Activated CD8-positive, alpha-beta T cell treated with anti-CD3 and anti-CD28 coated beads for 36 hours (primary cell): ENCODE measurements around the gene C19orf25. TPM values are rescaled to one million over a fixed set of nuclear protein-coding genes. Genes with fewer than 3 reads are reported as not detected.

Experiments used
- ATAC-seq: fragments of 200-7000 bp; cut with Tn5 transposase; one replicate; pipeline ENCODE4 v1.10.0; 2021; ENCODE audit warnings: mild to moderate bottlenecking, moderate library complexity
- CTCF ChIA-PET: fragments of 350-600 bp; sonication (Branson Sonifier 250); formaldehyde crosslinking; loops from one replicate; lab custom pipeline; 2021; ENCODE audit warnings: antibody characterized with exemption; lab: Charles Lee
- POLR2A ChIA-PET: fragments of 350-600 bp; sonication (Branson Sonifier 250); formaldehyde crosslinking; loops from one replicate; lab custom pipeline; 2021; ENCODE audit warnings: antibody characterized with exemption; lab: Charles Lee
- DNase-seq: peaks from one replicate; pipeline ENCODE4 v3.0.0-alpha.2; 2020
- H3K27ac Mint-ChIP-seq: one replicate; pipeline ENCODE4 v1.8.0; 2021; ENCODE audit warnings: mild to moderate bottlenecking, mixed read lengths
- H3K27me3 Mint-ChIP-seq: one replicate; pipeline ENCODE4 v1.8.0; 2021; ENCODE audit warnings: mixed read lengths
- H3K36me3 Mint-ChIP-seq: one replicate; pipeline ENCODE4 v1.8.0; 2021; ENCODE audit warnings: low read depth, mixed read lengths
- H3K4me1 Mint-ChIP-seq: one replicate; pipeline ENCODE4 v1.8.0; 2021; ENCODE audit warnings: low read depth, mixed read lengths
- H3K4me3 Mint-ChIP-seq: one replicate; pipeline ENCODE4 v1.8.0; 2021; ENCODE audit warnings: mild to moderate bottlenecking, moderate library complexity, mixed read lengths
- H3K9me3 Mint-ChIP-seq: one replicate; pipeline ENCODE4 v1.8.0; 2021; ENCODE audit warnings: mixed read lengths
- intact Hi-C: fragments of 100-400 bp; cut with micrococcal nuclease; formaldehyde crosslinking; loops from one replicate; pipeline ENCODE4 v1.10.0; 2022
- total RNA-seq, 2 experiments: library from RNA; stranded (reverse); gene quantifications; one replicate each; pipeline ENCODE4 v1.2.3, GENCODE V29; 2021
- TF ChIP-seq, protein P1 (sequence below): fragments of 200-600 bp; IDR thresholded peaks from one replicate; pipeline ENCODE4 v1.8.0; 2022; ENCODE audit warnings: antibody characterized with exemption, mild to moderate bottlenecking

C19orf25 gene
- total RNA-seq, 2 experiments from 2014 or later, result 21.3 to 21.5 TPM

DNA sequence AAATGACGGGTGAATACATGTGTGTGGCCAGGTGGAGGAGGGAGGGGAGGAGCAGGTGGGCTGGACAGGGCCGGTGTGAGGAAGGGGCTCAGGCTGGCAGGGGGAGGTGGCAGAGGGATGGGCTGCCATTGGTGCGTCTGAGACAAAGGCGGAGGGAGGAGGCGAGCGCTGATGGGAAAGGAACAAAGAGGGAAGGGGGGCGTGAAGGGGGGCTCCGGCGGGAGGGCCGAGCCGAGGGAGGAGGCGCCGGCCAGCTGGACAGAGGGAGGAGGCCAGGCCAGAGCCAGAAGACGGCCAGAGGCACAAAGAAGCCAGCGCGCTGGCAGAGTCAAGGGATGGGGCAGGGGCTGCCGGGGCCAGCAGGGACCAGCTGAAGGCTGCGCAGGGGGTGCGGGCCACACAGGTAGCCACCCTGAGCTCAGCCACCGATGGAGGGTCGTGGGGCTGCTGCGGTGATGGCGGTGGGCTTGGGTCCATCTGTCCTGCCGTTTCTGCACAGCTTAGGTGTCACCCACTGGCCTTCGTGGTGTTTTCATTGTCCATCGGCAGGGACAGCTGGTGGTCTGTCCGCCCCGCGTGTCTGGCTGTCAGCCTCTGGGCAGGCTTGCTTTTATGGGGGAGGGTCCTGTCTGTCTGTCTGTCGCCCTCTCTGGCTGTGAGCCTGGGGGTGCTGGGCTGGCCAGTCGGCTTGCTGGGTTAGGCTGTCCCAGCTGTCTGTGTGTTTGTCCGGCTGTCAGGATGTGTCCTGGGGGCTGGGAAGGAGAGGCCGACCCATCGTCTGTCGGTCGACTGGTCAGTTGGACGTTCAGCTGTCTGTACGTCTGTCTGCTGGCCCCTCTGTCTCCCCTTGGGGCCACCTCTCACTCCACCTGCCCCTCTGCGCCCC, 26.9 kb downstream of the C19orf25 start:
- Mint-ChIP-seq H3K4me1 (peaks cover 15% of the 10 kb centered on the region), H3K27me3 (peaks cover 65% of the 10 kb centered on the region), H3K27ac (no peak overlapping the region), H3K36me3 (no peaks in the 10 kb centered on the region), H3K9me3 (no peaks in the 10 kb centered on the region), H3K4me3 (no peak overlapping the region)
- no peak for DNase-seq
- no peak for ATAC-seq
- CTCF ChIA-PET, result interaction anchor here (2.0 kb wide), 1 partner anchor 8 kb away, joined by 10 read pairs; no protein-coding TSS in a partner anchor
- POLR2A ChIA-PET, result interaction anchor here (0.8 kb wide), 1 partner anchor 69 kb away, joined by 4 read pairs; no protein-coding TSS in a partner anchor
- intact Hi-C loops, result no loop called here
- TF ChIP-seq, protein P1, sequence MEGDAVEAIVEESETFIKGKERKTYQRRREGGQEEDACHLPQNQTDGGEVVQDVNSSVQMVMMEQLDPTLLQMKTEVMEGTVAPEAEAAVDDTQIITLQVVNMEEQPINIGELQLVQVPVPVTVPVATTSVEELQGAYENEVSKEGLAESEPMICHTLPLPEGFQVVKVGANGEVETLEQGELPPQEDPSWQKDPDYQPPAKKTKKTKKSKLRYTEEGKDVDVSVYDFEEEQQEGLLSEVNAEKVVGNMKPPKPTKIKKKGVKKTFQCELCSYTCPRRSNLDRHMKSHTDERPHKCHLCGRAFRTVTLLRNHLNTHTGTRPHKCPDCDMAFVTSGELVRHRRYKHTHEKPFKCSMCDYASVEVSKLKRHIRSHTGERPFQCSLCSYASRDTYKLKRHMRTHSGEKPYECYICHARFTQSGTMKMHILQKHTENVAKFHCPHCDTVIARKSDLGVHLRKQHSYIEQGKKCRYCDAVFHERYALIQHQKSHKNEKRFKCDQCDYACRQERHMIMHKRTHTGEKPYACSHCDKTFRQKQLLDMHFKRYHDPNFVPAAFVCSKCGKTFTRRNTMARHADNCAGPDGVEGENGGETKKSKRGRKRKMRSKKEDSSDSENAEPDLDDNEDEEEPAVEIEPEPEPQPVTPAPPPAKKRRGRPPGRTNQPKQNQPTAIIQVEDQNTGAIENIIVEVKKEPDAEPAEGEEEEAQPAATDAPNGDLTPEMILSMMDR, result no peak

DNA sequence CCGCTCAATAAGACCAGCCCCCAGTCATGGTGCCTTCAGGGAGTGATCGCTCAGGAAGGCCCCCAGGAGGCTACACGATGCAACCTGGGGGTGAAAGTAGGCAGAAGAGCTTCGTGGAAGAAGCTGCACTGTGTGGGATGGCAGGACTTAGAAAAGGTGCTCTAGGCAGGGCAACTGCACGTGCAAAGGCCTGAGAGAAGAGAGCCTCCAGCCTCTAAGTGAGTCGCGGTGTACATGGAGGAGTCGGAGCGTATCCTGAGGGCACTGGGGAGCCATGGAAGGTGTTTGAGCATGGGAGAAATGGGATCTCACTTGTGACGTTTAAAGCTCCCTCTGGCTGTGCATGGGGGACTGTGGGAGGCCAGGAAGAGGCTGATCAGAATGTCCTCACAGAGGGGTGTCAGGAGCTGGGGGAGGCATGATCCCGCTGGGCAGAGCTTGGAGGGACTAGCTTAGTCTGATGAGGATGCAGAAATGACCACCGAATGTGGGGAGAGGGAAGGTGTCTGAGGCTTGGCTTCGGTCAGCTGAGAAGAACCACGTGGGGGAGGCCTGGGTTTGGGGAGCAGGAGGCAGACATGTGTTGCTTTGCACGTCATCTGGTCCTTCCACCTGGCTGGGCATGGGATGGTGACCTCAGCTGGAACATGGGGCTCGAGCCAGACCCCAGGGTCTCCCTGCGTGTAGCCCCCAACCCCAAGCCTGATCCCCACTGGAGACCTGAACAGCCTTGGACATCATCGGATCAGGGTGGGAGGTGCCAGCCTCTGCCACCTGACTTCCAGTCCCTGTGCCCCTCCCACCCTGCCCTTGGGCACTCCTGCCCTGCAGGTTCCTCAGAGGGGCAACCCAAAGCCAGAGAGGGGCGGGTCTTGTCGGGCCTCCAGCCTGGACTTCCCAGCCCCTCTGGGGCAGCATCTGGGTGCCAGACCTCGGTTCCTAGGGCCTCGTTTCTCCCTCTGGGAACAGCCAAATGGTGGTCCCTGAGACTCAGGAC, 28.0 kb downstream of the C19orf25 start:
- Mint-ChIP-seq H3K4me1 (peaks cover 15% of the 10 kb centered on the region), H3K36me3 (no peaks in the 10 kb centered on the region), H3K27ac (no peak overlapping the region), H3K9me3 (no peaks in the 10 kb centered on the region), H3K4me3 (no peak overlapping the region), H3K27me3 (peaks cover 69% of the 10 kb centered on the region)
- intact Hi-C loops, result no loop called here
- TF ChIP-seq, protein P1, result no peak
- DNase-seq, result no peak
- POLR2A ChIA-PET, result interaction anchor here (0.8 to 1.5 kb wide), 6 partner anchors 8 to 21 kb away, joined by 3 to 5 read pairs (median 4); no protein-coding TSS in a partner anchor
- CTCF ChIA-PET, result interaction anchor here (1.2 kb wide), 1 partner anchor 24 kb away, joined by 3 read pairs; no protein-coding TSS in a partner anchor
- ATAC-seq, result no peak

DNA sequence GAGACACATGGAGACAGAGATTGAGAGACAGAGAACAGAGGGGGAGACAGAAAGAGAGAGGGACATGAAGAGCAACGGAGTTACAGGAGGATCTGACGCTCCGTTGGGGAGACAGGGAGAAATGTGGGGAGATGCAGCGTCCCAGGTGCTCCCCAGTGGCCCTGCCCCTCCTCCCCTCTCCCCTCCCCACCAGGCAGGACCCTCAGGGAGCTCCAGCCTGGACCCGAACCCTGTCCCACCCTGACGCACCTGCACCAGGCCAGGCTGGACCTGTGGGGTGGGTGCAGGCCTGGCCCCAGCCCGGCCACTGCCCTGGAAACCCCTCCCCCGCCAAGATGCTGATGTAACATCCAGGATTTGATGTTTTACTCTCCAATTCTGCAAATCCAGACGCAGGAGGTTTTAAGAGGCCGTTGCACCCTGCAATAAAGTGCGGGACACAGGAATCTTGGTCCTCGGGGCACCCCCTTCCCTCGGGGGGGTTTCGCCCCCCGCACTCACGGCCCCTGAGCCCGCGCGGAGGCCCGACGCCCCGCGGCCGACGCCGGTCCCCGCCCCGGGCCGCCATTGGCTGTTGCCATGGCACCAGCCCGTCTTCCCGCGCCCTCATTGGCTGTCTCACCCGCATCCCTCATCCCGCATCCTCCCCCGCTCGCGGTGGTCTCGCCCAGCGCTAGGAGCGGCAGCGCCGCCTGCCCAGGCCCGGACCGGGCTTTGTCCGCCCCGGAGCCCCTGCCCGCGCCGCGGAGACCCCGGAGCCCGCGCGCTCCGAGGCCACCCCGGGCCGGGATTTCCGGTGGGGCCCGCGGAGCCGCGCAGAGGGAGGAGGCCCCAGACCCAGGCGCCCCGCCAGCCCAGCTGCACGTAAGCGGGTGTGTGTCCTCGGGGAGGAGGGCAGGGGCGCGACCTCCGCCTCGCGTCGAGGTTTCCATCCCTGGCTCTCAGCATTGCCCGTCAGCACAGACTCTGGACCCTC, 29.3 kb downstream of the C19orf25 start, which contains the start of gene APC2:
APC2 (plus strand) TSS at position 655 of the 976 bp plus-strand sequence. CDS start 2,881 bp downstream, outside the sequence.
- H3K36me3 Mint-ChIP-seq, result no peaks in the 10 kb centered on the region
- H3K4me3 Mint-ChIP-seq, result no peak within 1 kb of the TSS
- H3K4me1 Mint-ChIP-seq, result peaks cover 13% of the 10 kb centered on the region
- TF ChIP-seq, protein P1, result no peak
- no peaks in the 10 kb centered on the region for H3K9me3 Mint-ChIP-seq
- POLR2A ChIA-PET, result interaction anchor here (0.8 to 1.5 kb wide), 3 partner anchors 9 to 22 kb away, joined by 3 to 5 read pairs (median 4); no protein-coding TSS in a partner anchor
- H3K27ac Mint-ChIP-seq, result no peak within 1 kb of the TSS
- ATAC-seq (no peak), DNase-seq (peak; percentile 39)
- CTCF ChIA-PET, result interaction anchor here (1.2 kb wide), 1 partner anchor 26 kb away, joined by 3 read pairs; no protein-coding TSS in a partner anchor
- intact Hi-C loops, result no loop called here
- peaks cover 61% of the 10 kb centered on the region for H3K27me3 Mint-ChIP-seq

DNA sequence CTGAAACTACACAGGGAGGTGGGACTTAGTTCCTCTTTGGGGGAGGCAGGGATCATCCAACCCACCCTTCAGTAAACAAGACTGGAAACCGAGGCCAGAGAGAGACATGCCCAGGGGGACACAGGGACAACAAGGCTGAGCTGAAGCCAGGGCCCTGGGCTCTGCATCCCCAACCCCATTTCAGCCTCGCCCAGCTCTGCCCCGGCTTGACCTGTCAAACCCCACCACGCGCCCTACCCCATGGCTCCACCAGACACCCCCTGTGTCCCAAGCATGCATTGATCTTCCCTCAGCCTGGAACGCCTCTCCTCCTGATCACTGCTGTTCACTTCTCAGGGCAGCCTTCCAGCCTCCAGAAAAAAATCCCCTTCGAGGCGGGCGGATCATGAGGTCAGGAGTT, 31.1 kb downstream of the C19orf25 start:
- H3K4me1 Mint-ChIP-seq, result peaks cover 18% of the 10 kb centered on the region
- no peak for ATAC-seq
- TF ChIP-seq, protein P1, result no peak
- POLR2A ChIA-PET, result interaction anchor here (1.1 to 2.4 kb wide), 2 partner anchors 8 to 18 kb away, joined by 3 to 5 read pairs; no protein-coding TSS in a partner anchor
- peaks cover 50% of the 10 kb centered on the region for H3K27me3 Mint-ChIP-seq
- CTCF ChIA-PET, result interaction anchor here (1.2 kb wide), 1 partner anchor 10 kb away, joined by 3 read pairs; no protein-coding TSS in a partner anchor
- DNase-seq, result no peak
- no peaks in the 10 kb centered on the region for H3K9me3 Mint-ChIP-seq
- intact Hi-C loops, result no loop called here
- H3K4me3 Mint-ChIP-seq, result no peak overlapping the region
- H3K27ac Mint-ChIP-seq, result no peak overlapping the region
- H3K36me3 Mint-ChIP-seq, result no peaks in the 10 kb centered on the region
